Left ventricle myocardium superior (tissue), 1 donor: ENCODE measurements around the gene SLC10A3. TPM values are rescaled to one million over a fixed set of nuclear protein-coding genes. Genes with fewer than 3 reads are reported as not detected.

ENCODE experiments used
- ATAC-seq: fragments of 200-7000 bp; cut with Tn5 transposase; one replicate; pipeline ENCODE4 v1.9.1; 2020; ENCODE audit warnings: mild to moderate bottlenecking, moderate library complexity
- DNase-seq: peaks from one replicate; pipeline ENCODE4 v3.0.0-alpha.2; 2020
- intact Hi-C: fragments of 100-400 bp; cut with micrococcal nuclease; formaldehyde crosslinking; loops from one replicate; pipeline ENCODE4 v1.11.0; 2022
- total RNA-seq: library from RNA; stranded (reverse); fragmentation: NEBNext Ultra II Directional; extraction: Animal tissue kit (Norgen Biotek cat#: 25700); gene quantifications from one replicate; pipeline ENCODE4 v1.2.1, GENCODE V29; 2021
- donor health status: DM: no; HTN: yes; CAD: no; lungs with severe emphysema.

SLC10A3 gene
- total RNA-seq, 1 donor from 2014 or later, result 12.2 TPM

- intact Hi-C loops, result no loop called here
- ATAC-seq, result no peak
- no peak for DNase-seq
Observed at GRCh38 chrX:154470434-154470833, 20.0 kb downstream of the SLC10A3 start.

GRCh38 chrX:154469880-154470279 lies 20.5 kb downstream of the SLC10A3 start:
- DNase-seq (no peak), ATAC-seq (no peak)
- intact Hi-C loops, result no loop called here

- intact Hi-C loops, result no loop called here
- ATAC-seq (no peak), DNase-seq (no peak)
Observed at GRCh38 chrX:154469114-154469513, 21.3 kb downstream of the SLC10A3 start.

- DNase-seq, result no peak
- intact Hi-C loops, result no loop called here
Observed at GRCh38 chrX:154468217-154468616, 22.2 kb downstream of the SLC10A3 start.

GRCh38 chrX:154467556-154467955 lies 22.9 kb downstream of the SLC10A3 start:
- intact Hi-C loops, result no loop called here
- DNase-seq (no peak), ATAC-seq (no peak)

More at GRCh38 chrX:154468217-154468616, 22.2 kb downstream of the SLC10A3 start:
- no peak for ATAC-seq

GRCh38 chrX:154466907-154467306 lies 23.5 kb downstream of the SLC10A3 start:
- intact Hi-C loops, result no loop called here
- no peak for DNase-seq
- no peak for ATAC-seq

- intact Hi-C loops, result no loop called here
- DNase-seq (no peak), ATAC-seq (no peak)
Observed at GRCh38 chrX:154466036-154466435, 24.4 kb downstream of the SLC10A3 start.

- intact Hi-C loops, result no loop called here
- ATAC-seq (no peak), DNase-seq (no peak)
Observed at GRCh38 chrX:154465601-154466000, 24.8 kb downstream of the SLC10A3 start.

GRCh38 chrX:154464806-154465365 lies 25.5 kb downstream of the SLC10A3 start:
- no peak for DNase-seq
- ATAC-seq, result no peak
- intact Hi-C loops, result no loop called here

- ATAC-seq (no peak), DNase-seq (no peak)
- intact Hi-C loops, result no loop called here
Observed at GRCh38 chrX:154463611-154464220, 26.7 kb downstream of the SLC10A3 start.

- intact Hi-C loops, result no loop called here
- ATAC-seq, result no peak
- DNase-seq, result no peak
Observed at GRCh38 chrX:154462396-154462795, 28.0 kb downstream of the SLC10A3 start.

- ATAC-seq (no peak), DNase-seq (no peak)
- intact Hi-C loops, result no loop called here
Observed at GRCh38 chrX:154460326-154460725, 30.1 kb downstream of the SLC10A3 start.

- ATAC-seq (peak; percentile 7), DNase-seq (no peak)
- intact Hi-C loops, result no loop called here
Observed at GRCh38 chrX:154459832-154460231, 30.6 kb downstream of the SLC10A3 start.

GRCh38 chrX:154458954-154459778 lies 31.3 kb downstream of the SLC10A3 start:
- DNase-seq, result peak; percentile 73
- ATAC-seq, result peak; percentile 89
- intact Hi-C loops, result no loop called here

GRCh38 chrX:154458116-154458953 lies 32.1 kb downstream of the SLC10A3 start, which contains the start of gene PLXNA3:
TSS of gene PLXNA3 (plus strand) at chrX:154458281. CDS start at chrX:154460184, 1,903 bp downstream.
- DNase-seq, result peak; percentile 73
- peak; percentile 73 for ATAC-seq
- intact Hi-C loops, result no loop called here

- DNase-seq, result peak; percentile 62
- intact Hi-C loops, result no loop called here
Observed at GRCh38 chrX:154457491-154458115, 32.8 kb downstream of the SLC10A3 start.

GRCh38 chrX:154452823-154453222 lies 37.6 kb downstream of the SLC10A3 start:
- ATAC-seq, result no peak
- intact Hi-C loops, result no loop called here
- no peak for DNase-seq

More at GRCh38 chrX:154457491-154458115, 32.8 kb downstream of the SLC10A3 start:
- ATAC-seq, result peak; percentile 54

- no peak for DNase-seq
- intact Hi-C loops, result no loop called here
- ATAC-seq, result no peak
Observed at GRCh38 chrX:154450312-154450711, 40.1 kb downstream of the SLC10A3 start.

- no peak for DNase-seq
- intact Hi-C loops, result no loop called here
- no peak for ATAC-seq
Observed at GRCh38 chrX:154449618-154450017, 40.8 kb downstream of the SLC10A3 start.
